Measurements from ENCODE around the gene EOMES.

DNA sequence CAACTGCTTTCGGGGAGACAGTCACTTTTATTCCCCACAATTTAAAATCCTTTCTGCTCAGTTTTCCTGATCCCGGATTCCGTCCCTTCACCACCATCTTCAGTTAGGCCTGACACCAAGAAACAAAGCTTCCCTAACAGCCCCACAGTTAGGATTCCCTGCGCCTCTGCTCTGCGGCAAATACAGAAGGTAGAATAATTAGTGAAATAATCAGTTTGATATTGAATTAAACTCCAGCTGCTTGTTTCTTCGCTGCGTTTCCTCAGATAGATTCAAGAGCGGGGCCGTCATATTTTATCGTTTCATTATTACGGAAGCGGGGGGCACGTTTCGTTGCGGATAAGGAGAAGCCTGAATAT, 1.3 kb upstream of the EOMES start:
- TF ChIP-seq, protein P1, sequence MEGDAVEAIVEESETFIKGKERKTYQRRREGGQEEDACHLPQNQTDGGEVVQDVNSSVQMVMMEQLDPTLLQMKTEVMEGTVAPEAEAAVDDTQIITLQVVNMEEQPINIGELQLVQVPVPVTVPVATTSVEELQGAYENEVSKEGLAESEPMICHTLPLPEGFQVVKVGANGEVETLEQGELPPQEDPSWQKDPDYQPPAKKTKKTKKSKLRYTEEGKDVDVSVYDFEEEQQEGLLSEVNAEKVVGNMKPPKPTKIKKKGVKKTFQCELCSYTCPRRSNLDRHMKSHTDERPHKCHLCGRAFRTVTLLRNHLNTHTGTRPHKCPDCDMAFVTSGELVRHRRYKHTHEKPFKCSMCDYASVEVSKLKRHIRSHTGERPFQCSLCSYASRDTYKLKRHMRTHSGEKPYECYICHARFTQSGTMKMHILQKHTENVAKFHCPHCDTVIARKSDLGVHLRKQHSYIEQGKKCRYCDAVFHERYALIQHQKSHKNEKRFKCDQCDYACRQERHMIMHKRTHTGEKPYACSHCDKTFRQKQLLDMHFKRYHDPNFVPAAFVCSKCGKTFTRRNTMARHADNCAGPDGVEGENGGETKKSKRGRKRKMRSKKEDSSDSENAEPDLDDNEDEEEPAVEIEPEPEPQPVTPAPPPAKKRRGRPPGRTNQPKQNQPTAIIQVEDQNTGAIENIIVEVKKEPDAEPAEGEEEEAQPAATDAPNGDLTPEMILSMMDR (conservative IDR thresholded peaks at IDR 0.05; ENCODE audit: low read depth, low read length), result no peak
- TF ChIP-seq EZH2phosphoT487 (IDR thresholded peaks at IDR 0.05; ENCODE audit: borderline replicate concordance, low read length), result no peak

All from PC-3 (cell line).